ENCODE results near the gene ESAM.
A peak's percentile ranks its signal among the peaks of the same experiment; 100 is the strongest.
"Not testable (repeated sequence)": the region's sequence is repeated elsewhere in the genome, so short reads cannot be mapped to it uniquely, and the experiment has no call there.

The ESAM gene

DNA sequence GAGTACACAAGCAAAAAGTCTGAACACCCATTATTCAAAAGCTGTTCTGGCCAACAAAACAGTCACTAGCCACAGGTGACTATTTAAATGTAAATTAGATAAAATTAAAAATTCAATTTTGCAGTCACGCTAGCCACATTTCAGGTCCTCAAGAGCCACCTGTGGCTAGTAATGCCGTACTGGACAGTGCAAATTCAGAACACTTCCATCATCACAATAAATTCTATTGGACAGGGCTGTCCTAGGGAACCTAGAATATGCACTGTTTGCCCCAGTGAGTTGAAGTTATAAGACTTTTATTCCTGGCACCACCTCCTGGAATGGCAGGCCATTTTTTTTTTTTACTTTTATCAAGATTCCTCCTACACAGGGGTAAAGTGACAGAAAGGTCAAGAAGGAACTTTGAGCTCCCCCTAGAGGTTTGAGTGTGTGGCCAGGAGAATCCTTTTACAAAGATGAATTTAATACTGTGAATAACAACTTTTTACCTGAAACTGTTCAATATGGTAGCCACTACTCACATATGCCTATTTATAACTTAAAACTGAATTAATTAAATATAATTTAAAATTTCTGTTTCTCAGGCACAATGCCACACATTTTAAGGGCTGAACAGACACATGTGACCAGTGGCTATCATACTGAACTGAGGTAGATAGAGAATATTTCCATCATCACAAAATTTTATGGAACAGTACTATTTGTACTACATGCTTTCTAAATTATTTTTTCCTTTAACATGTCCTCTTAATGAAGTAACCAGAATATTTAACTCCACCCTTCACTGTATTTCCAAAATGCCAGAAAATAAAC is 31.6 kb upstream of the ESAM start:
- Histone ChIP-seq H3K4me3 (ENCODE audit: low read depth, low read length) (peak overlapping the region; percentile 28), H3K27me3 (ENCODE audit: control insufficient read depth, insufficient read depth, low read length) (no peaks in the 10 kb centered on the region), H3K9me3 (ENCODE audit: control insufficient read depth, insufficient read depth, low read length) (no peaks in the 10 kb centered on the region), H3K36me3 (ENCODE audit: control insufficient read depth, insufficient read depth, low read length) (no peaks in the 10 kb centered on the region), H3K9ac (ENCODE audit: low read depth, low read length) (no peak overlapping the region), H3K4me1 (ENCODE audit: control insufficient read depth, insufficient read depth, low read length) (peaks cover 42% of the 10 kb centered on the region)

DNA sequence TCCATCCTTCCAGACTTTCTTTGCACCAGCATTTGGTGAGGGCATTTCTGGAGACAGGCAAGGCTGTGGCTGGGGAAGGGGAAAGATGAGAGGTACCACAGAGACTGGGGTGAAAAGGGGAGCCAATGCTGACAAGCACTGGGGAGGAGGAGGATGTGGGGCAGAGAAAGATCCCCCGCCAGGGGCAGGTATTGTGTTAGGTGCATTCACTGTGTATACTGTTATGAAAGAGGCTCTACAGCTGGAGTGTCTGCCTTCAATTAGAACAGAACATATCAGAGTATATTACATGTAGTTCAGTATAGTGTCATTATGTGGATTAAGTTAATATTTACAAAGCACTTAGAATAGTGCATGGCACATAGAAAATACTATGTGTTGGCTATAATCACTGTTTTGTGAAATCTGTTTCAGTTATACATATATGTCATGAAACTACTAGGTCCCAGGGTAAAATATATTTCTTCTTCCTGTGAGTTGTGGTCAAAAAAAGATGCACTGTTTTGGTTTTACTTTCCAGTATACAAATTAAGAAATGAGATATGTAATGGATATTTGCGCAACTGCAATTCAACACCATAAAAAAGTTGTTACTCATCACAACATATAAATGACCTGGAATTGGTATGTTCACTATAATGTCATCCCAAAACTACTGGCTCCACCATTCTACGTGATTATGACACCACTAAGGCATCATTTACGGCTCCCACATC is 29.7 kb upstream of the ESAM start:
- Histone ChIP-seq H3K9ac (ENCODE audit: low read depth, low read length) (no peak overlapping the region), H3K4me1 (ENCODE audit: control insufficient read depth, insufficient read depth, low read length) (peaks cover 39% of the 10 kb centered on the region), H3K27me3 (ENCODE audit: control insufficient read depth, insufficient read depth, low read length) (no peaks in the 10 kb centered on the region), H3K36me3 (ENCODE audit: control insufficient read depth, insufficient read depth, low read length) (no peaks in the 10 kb centered on the region), H3K4me3 (ENCODE audit: low read depth, low read length) (no peak overlapping the region), H3K9me3 (ENCODE audit: control insufficient read depth, insufficient read depth, low read length) (no peaks in the 10 kb centered on the region)

DNA sequence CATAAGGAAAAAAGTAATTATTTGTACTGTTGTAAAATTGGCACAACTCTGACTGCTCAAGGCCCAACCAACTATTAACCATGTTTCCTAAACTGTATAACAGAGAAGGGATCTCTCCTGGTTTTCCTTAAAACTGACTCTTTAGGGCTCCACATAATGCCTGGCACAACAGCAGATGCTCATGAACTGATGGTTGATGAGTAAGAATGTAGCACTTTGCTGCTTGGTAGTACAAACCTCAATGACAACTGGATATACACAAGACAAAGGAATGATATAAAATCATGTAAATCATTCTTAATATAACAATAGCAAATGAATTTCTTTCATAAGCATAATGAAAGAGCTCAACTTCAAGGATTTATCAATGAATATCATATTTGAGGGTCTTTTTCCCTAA is 26.4 kb upstream of the ESAM start:
- no peak overlapping the region for H3K4me3 ChIP-seq (ENCODE audit: low read depth, low read length)
- H3K27me3 ChIP-seq (ENCODE audit: control insufficient read depth, insufficient read depth, low read length) = no peaks in the 10 kb centered on the region
- no peaks in the 10 kb centered on the region for H3K9me3 ChIP-seq (ENCODE audit: control insufficient read depth, insufficient read depth, low read length)
- H3K36me3 ChIP-seq (ENCODE audit: control insufficient read depth, insufficient read depth, low read length) = no peaks in the 10 kb centered on the region
- H3K9ac ChIP-seq (ENCODE audit: low read depth, low read length) = no peak overlapping the region
- peaks cover 29% of the 10 kb centered on the region for H3K4me1 ChIP-seq (ENCODE audit: control insufficient read depth, insufficient read depth, low read length)

DNA sequence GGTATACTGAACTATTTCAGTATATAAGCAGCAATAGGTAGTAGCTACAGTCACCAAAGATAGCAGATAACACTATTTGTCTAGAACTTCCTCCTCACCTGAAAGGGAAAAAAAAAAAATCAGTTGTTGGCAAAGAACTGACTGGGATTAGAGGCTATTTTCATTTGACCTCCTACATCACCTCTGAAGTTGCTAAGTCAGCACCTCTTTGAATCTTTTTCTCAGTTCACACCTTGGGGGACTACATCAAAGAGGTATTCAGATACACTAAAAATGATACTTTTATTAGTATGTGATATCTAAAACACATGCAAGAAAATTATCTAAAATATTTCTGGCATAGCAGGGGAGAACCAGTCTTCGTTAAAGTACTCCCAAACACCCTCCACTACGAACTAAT is 22.0 kb upstream of the ESAM start:
- H3K9me3 ChIP-seq (ENCODE audit: control insufficient read depth, insufficient read depth, low read length) = no peaks in the 10 kb centered on the region
- H3K9ac ChIP-seq (ENCODE audit: low read depth, low read length) = no peak overlapping the region
- no peaks in the 10 kb centered on the region for H3K27me3 ChIP-seq (ENCODE audit: control insufficient read depth, insufficient read depth, low read length)
- H3K36me3 ChIP-seq (ENCODE audit: control insufficient read depth, insufficient read depth, low read length) = no peaks in the 10 kb centered on the region
- no peak overlapping the region for H3K4me3 ChIP-seq (ENCODE audit: low read depth, low read length)
- no peaks in the 10 kb centered on the region for H3K4me1 ChIP-seq (ENCODE audit: control insufficient read depth, insufficient read depth, low read length)

DNA sequence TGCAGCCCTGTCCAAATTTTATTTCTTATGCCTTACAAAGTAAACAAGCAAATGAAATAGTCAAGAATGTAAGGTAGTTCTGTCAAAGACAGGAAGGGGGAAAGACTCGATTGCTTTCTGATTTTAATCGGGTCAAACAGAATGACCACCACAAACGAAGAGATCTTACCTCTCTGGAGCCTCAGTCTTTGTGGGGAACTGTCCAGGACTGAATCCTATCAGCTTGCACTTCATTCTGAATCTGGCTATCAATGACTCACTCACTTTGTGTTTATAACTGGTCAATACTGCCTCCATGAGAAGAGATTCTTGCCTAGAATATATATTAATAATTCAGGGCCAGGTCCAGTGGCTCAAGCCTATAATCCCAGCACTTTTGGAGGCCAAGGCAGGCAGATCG is 20.9 kb upstream of the ESAM start:
- H3K9ac ChIP-seq (ENCODE audit: low read depth, low read length) = no peak overlapping the region
- no peaks in the 10 kb centered on the region for H3K27me3 ChIP-seq (ENCODE audit: control insufficient read depth, insufficient read depth, low read length)
- no peaks in the 10 kb centered on the region for H3K9me3 ChIP-seq (ENCODE audit: control insufficient read depth, insufficient read depth, low read length)
- H3K4me3 ChIP-seq (ENCODE audit: low read depth, low read length) = no peak overlapping the region
- no peaks in the 10 kb centered on the region for H3K36me3 ChIP-seq (ENCODE audit: control insufficient read depth, insufficient read depth, low read length)
- no peaks in the 10 kb centered on the region for H3K4me1 ChIP-seq (ENCODE audit: control insufficient read depth, insufficient read depth, low read length)

DNA sequence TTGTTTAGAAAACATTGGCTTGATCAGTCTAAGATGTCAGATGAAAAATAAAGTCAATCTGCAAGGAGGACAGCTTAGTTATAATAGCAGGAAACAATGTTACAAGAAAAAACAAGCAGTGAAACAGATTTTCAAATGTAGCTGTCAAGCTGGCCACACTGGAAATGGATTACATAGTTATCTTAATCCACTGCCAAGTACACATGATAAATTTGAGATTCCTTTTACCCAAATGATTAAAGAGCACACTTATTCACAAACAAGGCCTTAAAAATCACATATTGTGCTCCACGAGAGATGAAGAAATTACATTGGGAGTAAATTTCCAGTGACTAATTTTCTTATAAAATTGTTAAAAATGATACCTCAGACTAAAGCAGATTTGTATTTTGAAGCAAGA is 17.5 kb upstream of the ESAM start:
- H3K9ac ChIP-seq (ENCODE audit: low read depth, low read length) = no peak overlapping the region
- no peak overlapping the region for H3K4me3 ChIP-seq (ENCODE audit: low read depth, low read length)
- H3K9me3 ChIP-seq (ENCODE audit: control insufficient read depth, insufficient read depth, low read length) = no peaks in the 10 kb centered on the region
- no peaks in the 10 kb centered on the region for H3K4me1 ChIP-seq (ENCODE audit: control insufficient read depth, insufficient read depth, low read length)
- no peaks in the 10 kb centered on the region for H3K36me3 ChIP-seq (ENCODE audit: control insufficient read depth, insufficient read depth, low read length)
- H3K27me3 ChIP-seq (ENCODE audit: control insufficient read depth, insufficient read depth, low read length) = no peaks in the 10 kb centered on the region

DNA sequence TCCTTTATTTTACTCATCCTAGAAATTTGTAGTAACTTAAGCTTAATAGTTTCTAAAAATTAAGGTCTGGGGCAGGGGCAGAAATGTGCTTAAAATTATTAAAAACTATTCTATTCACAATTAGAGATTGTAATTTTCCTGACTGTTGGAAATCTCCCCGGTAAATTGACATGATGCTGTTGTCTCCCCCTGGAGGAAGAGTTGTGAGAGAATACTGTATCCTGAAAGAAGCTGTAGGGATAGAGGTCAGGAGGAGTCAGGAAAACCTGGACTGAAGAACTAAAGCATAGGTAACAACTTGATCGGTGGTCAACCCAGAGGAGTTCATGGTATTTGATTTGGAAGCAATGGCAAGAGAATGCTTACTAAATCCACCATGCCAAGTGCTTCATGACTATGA is 16.2 kb upstream of the ESAM start:
- Histone ChIP-seq H3K9me3 (ENCODE audit: control insufficient read depth, insufficient read depth, low read length) (no peaks in the 10 kb centered on the region), H3K4me3 (ENCODE audit: low read depth, low read length) (no peak overlapping the region), H3K36me3 (ENCODE audit: control insufficient read depth, insufficient read depth, low read length) (no peaks in the 10 kb centered on the region), H3K9ac (ENCODE audit: low read depth, low read length) (no peak overlapping the region), H3K27me3 (ENCODE audit: control insufficient read depth, insufficient read depth, low read length) (no peaks in the 10 kb centered on the region), H3K4me1 (ENCODE audit: control insufficient read depth, insufficient read depth, low read length) (no peaks in the 10 kb centered on the region)

DNA sequence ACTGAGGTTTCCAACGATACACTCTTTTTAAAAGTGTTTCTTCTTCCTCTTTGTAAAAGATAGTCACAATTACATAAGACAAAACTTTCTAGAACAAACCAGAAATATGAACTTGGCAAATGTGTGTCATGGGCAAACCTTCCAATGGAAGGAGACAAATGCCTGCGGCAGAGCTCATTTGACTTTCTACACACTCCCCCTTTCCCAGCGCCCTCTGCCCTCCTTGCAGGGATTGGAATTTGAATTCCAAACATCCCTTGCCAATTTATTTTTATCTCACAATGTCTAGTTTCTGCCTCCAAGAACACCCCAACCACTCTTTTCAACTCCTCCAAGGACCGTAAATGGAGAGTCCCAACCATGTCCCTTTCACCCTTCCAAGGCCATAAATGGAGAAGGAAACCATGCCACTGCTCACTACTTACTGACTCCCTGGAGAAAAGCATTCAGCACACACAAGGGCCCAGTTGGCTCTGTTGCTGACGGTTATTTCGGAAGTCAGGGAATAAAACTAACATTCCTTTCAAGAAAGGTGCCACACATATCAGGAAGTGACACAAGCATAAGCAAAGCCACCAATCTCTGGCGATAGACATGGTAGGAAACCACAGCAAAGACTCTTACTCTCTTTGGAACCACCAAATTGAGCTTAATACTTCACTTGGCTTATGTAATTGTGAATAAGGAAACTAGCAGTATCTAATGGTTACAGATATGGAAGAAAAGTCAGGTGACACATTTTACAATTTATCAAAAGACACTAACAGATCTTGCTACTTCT is 15.0 kb upstream of the ESAM start:
- Histone ChIP-seq H3K36me3 (ENCODE audit: control insufficient read depth, insufficient read depth, low read length) (no peaks in the 10 kb centered on the region), H3K27me3 (ENCODE audit: control insufficient read depth, insufficient read depth, low read length) (no peaks in the 10 kb centered on the region), H3K9ac (ENCODE audit: low read depth, low read length) (no peak overlapping the region), H3K4me1 (ENCODE audit: control insufficient read depth, insufficient read depth, low read length) (no peaks in the 10 kb centered on the region), H3K4me3 (ENCODE audit: low read depth, low read length) (no peak overlapping the region), H3K9me3 (ENCODE audit: control insufficient read depth, insufficient read depth, low read length) (no peaks in the 10 kb centered on the region)

DNA sequence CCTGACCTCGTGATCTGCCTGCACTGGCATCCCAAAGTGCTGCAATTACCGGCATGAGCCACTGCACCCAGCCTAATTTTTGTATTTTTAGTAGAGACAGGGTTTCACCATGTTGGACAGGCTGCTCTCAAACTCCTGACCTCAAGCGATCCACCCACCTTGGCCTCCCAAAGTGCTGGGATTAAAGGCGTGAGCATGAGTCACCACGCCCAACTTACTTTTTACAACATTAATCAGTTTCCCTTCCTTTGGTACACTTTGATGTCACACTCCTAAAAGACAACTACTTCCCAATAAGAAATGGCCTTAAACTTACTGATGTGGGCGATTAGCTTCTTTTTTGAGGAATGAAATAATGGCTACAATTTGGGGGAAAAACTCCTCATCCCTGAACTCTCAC is 8.9 kb upstream of the ESAM start:
- H3K9ac ChIP-seq (ENCODE audit: low read depth, low read length); H3K27me3 ChIP-seq (ENCODE audit: control insufficient read depth, insufficient read depth, low read length); H3K4me3 ChIP-seq (ENCODE audit: low read depth, low read length); H3K9me3 ChIP-seq (ENCODE audit: control insufficient read depth, insufficient read depth, low read length); H3K36me3 ChIP-seq (ENCODE audit: control insufficient read depth, insufficient read depth, low read length); H3K4me1 ChIP-seq (ENCODE audit: control insufficient read depth, insufficient read depth, low read length): not testable (repeated sequence)

DNA sequence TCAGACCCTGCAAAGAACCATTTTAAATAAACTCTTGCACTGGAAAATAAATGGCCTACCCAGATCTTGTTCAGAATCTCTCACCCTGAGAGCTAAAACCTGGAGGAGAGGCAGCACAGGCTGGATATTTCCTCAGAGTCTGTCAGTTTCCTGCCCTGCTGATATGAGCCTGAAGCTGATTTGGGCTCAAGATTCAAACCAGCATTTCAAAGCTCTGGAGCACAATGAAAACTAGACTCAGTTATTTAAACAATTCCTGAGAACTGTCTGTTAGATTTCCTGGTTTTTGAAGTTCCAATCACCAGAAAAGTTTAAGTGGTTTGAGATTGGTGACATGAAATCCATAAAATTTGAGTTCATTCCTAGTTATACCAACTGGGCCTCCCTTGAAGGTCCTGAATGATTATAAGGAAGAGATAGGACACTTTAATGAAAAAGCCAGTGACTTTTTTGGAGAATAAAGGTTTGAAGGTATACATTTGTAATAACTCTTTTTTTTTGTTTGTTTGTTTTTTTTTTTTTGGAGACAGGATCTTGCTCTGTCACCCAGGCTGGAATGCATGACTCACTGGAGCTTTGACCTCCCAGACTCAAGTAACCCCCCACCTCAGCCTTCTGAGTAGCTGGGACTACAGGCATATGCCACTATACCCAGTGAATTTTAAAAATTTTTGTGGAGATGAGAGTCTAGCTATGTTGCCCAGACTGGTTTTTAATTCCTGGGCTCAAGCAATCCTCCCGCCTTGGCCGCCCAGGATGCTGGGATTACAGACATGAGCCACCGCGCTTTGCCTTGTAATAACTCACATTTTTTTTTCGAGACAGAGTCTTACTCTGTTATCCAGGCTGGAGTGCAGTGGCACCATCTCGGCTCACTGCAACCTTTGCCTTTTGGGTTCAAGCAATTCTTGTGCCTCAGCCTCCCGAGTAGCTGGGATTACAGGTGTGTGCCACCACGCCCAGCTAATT is 8.0 kb upstream of the ESAM start:
- Histone ChIP-seq H3K4me3 (ENCODE audit: low read depth, low read length) (no peak overlapping the region), H3K9ac (ENCODE audit: low read depth, low read length) (no peak overlapping the region), H3K9me3 (ENCODE audit: control insufficient read depth, insufficient read depth, low read length) (no peaks in the 10 kb centered on the region), H3K36me3 (ENCODE audit: control insufficient read depth, insufficient read depth, low read length) (peaks cover 2% of the 10 kb centered on the region), H3K4me1 (ENCODE audit: control insufficient read depth, insufficient read depth, low read length) (no peaks in the 10 kb centered on the region), H3K27me3 (ENCODE audit: control insufficient read depth, insufficient read depth, low read length) (no peaks in the 10 kb centered on the region)

DNA sequence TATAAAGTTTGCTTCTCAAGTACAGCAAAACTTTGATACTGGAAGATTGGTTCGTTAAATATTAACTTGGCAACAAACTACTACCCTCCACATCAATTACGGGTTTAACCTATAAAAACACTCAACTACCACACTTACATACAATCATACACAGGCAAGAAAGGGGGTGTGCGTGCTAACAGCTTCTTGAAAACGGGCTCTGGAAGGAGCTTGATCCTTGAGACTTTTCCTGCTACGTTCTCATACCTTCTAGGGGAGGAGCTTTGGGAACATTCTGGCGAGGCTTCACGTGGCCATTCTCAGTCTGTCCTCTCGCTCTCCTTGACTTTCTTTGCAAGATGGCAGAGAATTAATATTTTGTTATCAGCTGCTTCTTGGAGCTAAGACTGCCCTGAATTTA is 6.8 kb upstream of the ESAM start:
- Histone ChIP-seq H3K4me3 (ENCODE audit: low read depth, low read length) (no peak overlapping the region), H3K9ac (ENCODE audit: low read depth, low read length) (no peak overlapping the region), H3K9me3 (ENCODE audit: control insufficient read depth, insufficient read depth, low read length) (no peaks in the 10 kb centered on the region), H3K27me3 (ENCODE audit: control insufficient read depth, insufficient read depth, low read length) (no peaks in the 10 kb centered on the region), H3K36me3 (ENCODE audit: control insufficient read depth, insufficient read depth, low read length) (peaks cover 2% of the 10 kb centered on the region), H3K4me1 (ENCODE audit: control insufficient read depth, insufficient read depth, low read length) (no peaks in the 10 kb centered on the region)

All from iPS-15b (cell line).